Posterior vena cava (tissue), 2 donors: Measurements from ENCODE around the gene F2. TPM values are rescaled to one million over a fixed set of nuclear protein-coding genes. Genes with fewer than 3 reads are reported as not detected.
"Not testable (repeated sequence)": the region's sequence is repeated elsewhere in the genome, so short reads cannot be mapped to it uniquely, and the experiment has no call there.

Experiments used
- DNase-seq: peaks from one replicate; pipeline ENCODE4 v3.0.0-alpha.2; 2020; ENCODE audit warnings: low spot score
- intact Hi-C, 2 donors: fragments of 100-400 bp; cut with DNase I; formaldehyde crosslinking; loops; one replicate each; pipeline versions ENCODE4 v1.14.1 to v1.14.2; 2022 to 2023
- long read RNA-seq, 2 donors: library from polyadenylated mRNA; unstranded; transcript quantifications; one replicate each; pipeline ENCODE4 v2.0.0, GENCODE V29; 2020 to 2021
- total RNA-seq, 2 donors: library from RNA; stranded (reverse); fragmentation: NEBNext Ultra II Directional; extraction: Animal tissue kit (Norgen Biotek cat#: 25700); gene quantifications; one replicate each; pipeline ENCODE4 v1.2.1, GENCODE V29; 2021
- donor health status: DM: yes; HTN: yes; CAD: no.
- donor health status: DM: yes; HTN: yes; CAD: no.

Gene F2
- total RNA-seq, result not detected
- long read RNA-seq, donor 1, result 0 reads
- long read RNA-seq, donor 2, result 0 reads

- no peak for DNase-seq
- intact Hi-C loops, result no loop called here
Observed at GRCh38 chr11:46719048-46719542, at the start of gene F2. F2 (plus strand) TSS chr11:46719213; CDS start chr11:46719236, 23 bp downstream.

DNA sequence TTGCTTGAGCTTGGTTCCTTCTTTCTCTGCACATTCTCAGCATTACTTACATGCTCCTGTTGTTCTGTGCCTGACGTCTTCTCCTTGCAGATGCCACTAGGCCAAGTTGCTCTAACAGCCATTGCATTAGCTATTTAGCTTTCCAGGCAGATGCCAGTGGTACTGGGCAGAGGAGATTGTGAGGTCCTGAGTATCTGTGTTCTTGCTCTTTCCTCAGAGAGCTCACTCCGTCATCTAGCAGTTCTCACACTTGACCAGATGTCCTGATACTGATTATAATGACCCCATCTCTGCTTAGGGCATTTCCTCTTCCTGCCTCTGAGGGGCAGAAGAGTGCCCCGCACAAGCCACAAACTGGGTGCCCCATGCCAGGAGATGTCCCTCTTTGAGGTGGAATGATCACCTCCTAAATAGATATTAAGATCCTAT, 49.3 kb upstream of the F2 start:
- intact Hi-C loops, result no loop called here
- DNase-seq, result peak; percentile 74

- peak; percentile 31 for DNase-seq
- intact Hi-C loops, result not testable (repeated sequence)
Observed at GRCh38 chr11:46670521-46670920, 48.5 kb upstream of the F2 start.

DNA sequence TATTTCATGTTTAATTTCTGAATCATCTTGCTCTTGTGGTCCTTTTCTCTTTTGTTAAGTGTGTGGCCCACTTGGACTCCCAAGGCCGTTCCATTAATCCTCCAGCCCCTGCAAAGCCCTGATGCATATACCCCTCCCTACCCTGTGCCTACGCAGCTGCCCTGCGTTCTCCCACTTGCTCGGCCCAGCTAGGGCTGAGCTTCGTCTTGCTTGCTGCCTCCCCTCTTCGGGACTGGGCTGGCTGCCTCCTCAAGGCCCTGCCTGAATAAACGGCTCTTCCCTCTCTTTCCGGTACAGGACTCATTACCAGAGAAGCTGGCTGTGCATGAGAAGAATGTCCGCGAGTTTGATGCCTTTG, 47.1 kb upstream of the F2 start:
- DNase-seq, result peak; percentile 37
- intact Hi-C loops, result no loop called here

DNA sequence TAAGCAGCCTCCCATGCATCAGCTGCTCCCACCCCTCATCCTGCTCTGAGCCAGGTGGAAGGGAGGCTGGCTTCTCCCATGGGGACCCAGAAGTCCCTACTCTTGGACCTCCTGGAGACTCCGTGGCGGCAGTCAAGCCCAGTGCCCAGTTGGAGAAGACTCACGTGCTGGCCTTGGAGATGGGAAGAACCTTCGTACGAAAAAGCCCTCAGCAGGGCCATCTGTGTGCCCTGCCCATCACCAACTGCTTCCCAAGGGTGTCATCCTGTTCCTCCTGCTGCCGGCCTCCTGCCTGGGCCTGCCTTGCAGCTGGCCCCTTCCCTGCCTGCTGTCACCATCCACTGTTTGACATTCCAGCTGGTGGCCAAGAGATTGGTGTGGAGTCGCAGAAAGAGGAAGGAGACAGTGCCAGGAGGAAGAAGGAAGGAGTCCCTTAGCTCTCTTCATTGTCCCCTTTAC, 46.6 kb upstream of the F2 start:
- peak; percentile 71 for DNase-seq
- intact Hi-C loops, result no loop called here

DNA sequence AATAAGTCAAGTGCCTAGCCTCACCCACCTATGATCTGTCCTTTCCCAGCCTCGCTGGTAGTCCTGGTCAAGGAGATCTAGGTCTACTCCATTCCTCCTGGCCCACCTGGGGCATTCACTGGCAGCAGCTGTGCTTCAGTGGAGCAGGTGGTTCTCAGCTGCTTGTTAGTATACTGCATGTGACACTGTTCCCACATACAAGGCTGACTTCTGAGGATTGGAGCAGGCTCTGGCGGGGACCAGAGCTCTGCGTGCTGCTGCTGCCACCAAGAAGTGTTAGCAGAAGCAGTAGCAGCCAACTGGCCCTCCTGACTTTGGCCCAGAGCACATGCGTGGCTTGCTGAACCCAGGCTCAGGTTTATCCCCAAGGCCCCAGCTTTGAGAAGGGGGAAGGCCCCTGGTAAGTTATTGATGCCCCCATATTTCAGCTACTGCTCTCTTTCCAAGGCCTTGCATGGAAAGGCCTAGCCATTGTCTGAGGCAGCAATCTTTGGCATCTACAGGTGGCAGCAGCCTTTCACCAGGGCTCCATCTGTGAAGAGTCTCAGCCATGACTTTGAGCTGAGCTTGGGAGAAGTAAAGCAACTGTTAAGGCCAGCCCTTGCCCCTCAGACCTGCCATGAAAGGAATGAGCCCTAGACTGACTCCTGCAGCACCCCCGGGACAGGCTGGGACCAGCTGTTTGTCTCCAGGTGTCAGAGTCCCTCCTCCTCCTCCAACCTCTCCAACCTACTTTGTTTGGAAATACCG, 45.1 kb upstream of the F2 start:
- peak; percentile 68 for DNase-seq
- intact Hi-C loops, result no loop called here

GRCh38 chr11:46674463-46675287, 44.3 kb upstream of the F2 start:
- intact Hi-C loops, result no loop called here
- peak; percentile 76 for DNase-seq

- DNase-seq, result peak; percentile 90
- intact Hi-C loops, result no loop called here
Observed at GRCh38 chr11:46675288-46675851, 43.6 kb upstream of the F2 start.

GRCh38 chr11:46675949-46676348, 43.1 kb upstream of the F2 start:
- DNase-seq, result peak; percentile 69
- intact Hi-C loops, result no loop called here

DNA sequence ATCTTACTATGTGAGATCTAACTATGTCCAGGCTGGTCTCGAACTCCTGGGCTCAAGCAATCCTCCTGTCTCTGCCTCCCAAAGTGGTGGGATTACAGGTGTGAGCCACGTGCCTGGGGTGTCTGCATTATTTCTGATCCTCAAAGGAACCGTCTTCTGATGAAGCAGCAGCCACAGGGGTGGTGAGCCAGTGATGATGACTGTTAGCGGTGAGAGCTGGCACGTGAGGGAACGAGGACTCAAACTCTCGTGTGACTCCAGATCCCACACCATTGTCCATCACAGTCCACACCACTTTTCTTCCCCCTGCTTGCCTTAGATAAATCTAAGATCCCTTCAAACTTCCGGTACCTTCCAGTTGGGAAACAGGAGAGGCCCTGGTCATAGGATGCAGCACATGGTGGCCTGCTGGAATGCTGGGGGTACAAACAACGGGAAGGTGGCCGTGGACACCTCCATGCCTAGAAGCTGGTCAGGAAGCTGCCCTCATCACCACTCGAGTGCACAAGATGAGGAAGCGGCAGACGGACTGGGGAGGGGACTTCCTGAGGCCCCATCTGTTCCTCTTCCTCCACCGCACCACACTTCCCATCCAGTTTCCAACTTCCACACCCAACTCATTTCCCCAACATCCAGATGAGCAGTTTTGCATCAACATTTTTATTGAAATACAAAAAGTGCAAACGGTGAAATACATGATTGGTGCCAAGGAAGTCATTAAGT, 42.4 kb upstream of the F2 start:
- intact Hi-C loops, result no loop called here
- peak; percentile 83 for DNase-seq

DNA sequence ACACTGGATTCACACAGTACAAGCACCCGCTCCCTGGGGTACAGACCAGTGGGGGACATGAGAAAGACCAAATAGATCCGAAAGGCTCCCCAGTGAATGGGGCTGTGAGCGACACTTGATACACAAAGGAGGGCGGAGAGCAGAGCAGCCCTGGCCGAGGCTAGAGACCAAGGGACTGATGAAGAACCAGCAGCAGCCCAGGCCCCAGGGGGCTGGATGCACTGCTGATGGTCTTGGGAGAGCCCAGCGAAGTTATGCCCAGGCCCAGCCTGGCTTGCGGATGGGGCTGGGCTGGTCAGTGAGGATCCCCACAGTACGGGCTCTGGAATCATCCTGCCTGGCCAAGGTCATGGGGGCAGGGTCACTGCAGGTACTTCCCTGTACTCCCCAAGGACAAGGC, 41.8 kb upstream of the F2 start:
- DNase-seq, result peak; percentile 45
- intact Hi-C loops, result no loop called here

DNA sequence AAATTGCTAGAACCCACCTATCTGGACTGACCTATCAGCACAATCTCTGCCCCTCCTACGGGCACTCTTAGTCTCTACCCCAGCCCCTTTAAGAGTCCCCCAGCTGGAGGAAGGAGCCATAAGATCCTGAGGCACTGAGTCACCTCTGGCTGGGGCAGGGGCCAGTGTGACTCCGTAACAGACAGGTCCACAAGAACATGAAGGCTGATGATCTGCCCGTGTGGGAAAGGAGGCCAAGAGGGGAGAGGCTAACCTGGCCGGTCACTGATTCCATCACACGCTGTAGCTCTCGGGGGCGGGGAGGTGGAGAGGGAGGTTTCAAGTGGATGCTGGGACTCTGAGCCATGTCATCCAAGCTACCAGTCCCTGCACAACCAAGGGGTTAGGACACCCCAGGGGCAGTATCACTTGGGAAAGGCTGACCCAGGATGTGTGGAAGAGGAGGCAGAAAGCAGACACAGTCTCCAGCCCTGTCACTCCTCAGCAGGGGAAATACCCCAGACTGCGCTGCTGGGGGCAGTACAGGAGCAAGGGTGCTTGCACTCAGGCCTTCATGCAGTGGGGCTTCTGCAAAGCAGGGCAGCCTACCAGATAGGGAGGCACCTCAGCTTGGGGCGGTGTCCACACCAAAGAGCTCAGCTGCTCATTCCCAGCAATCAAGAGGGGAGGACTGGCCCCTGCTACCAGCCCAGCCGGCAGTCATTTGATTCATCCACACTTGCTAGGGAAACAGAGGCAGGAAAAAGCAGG, 40.8 kb upstream of the F2 start:
- DNase-seq, result peak; percentile 73

GRCh38 chr11:46678741-46679130, 40.3 kb upstream of the F2 start:
- intact Hi-C loops, result no loop called here
- DNase-seq, result peak; percentile 67

More for the DNA sequence above, 40.8 kb upstream of the F2 start:
- intact Hi-C loops, result no loop called here

GRCh38 chr11:46679241-46680163, 39.5 kb upstream of the F2 start:
- DNase-seq, result peak; percentile 65

DNA sequence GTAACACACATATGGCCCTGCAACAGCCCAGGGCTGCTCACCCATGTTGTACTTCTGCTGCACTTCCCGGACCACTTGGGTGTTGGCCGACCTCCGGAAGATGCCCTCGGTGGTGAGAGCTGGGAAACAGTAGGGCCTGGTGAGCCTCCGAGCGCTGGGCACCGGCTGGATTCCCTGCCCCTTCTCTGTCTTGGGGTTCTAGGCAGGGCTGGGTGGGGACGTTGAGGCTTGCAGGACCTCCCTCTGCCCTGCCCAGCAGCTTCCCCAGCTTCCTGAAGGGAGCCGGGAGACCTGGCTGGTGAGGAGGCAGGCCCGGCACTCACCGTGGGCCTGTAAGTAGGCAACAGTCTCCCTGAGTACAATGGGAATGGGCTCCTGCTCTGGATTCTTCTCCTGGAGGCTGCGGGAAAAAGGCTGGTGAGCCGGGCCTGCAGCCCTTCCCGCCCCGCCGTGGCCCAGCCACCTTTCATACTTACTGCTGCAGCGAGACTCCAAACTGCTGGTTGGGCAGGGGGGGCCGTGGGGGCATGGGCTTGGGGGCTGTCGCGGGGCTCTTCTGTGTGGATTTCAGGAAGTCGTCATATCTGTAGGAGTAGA, 38.8 kb upstream of the F2 start:
- peak; percentile 63 for DNase-seq
- intact Hi-C loops, result no loop called here

More at GRCh38 chr11:46679241-46680163, 39.5 kb upstream of the F2 start:
- intact Hi-C loops, result no loop called here

DNA sequence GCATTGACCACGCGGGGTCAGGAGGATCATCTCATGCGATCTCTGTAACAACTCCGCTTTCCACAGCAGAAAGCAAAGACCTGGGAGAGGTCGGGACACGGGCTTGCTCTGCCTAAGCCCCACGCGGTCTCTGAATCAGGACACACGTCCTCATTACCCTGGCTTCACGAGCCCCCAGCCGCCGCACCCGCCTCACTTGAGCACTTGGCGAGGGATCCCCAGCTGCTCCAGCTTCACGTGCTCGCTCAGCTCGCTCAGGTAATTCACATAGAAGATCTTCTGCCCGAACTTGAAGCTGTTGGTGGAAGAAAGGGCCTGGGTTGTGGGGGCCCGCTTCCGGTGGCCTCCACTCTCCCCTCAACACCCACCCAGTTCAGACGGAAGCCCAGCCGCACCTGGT, 38.2 kb upstream of the F2 start:
- DNase-seq, result peak; percentile 37
- intact Hi-C loops, result no loop called here

- intact Hi-C loops, result no loop called here
- DNase-seq, result peak; percentile 66
Observed at GRCh38 chr11:46681814-46682213, 37.2 kb upstream of the F2 start.
